HepG2 (cell line): Measurements from ENCODE around the gene BCAS3. TPM values are rescaled to one million over a fixed set of nuclear protein-coding genes. Genes with fewer than 3 reads are reported as not detected.

ENCODE experiments used
- AKAP8 ChIP-seq: sonication (generic); formaldehyde crosslinking; IDR thresholded peaks from 2 replicates; pipeline ENCODE4 v1.5.1; 2020; ENCODE audit warnings: mild to moderate bottlenecking, missing genetic modification reagents
- ARID4A ChIP-seq: sonication (generic); formaldehyde crosslinking; IDR thresholded peaks from 2 replicates; pipeline ENCODE4 v1.5.0; 2020; ENCODE audit warnings: mild to moderate bottlenecking, missing genetic modification reagents, borderline replicate concordance
- ATF5 ChIP-seq: sonication (generic); formaldehyde crosslinking; IDR thresholded peaks from 2 replicates; pipeline ENCODE4 v1.4.0; 2020; ENCODE audit warnings: mild to moderate bottlenecking, low read depth, missing genetic modification reagents
- HHEX ChIP-seq: IDR thresholded peaks from 2 replicates; pipeline ENCODE4 v1.6.1; 2016; ENCODE audit warnings: control low read depth
- HNRNPL ChIP-seq: fragments of 200-400 bp; formaldehyde crosslinking; IDR thresholded peaks from 2 replicates; pipeline ENCODE4 v1.6.1; 2017; ENCODE audit warnings: mild to moderate bottlenecking, low read depth, low read length
- HOXA5 ChIP-seq: sonication (generic); formaldehyde crosslinking; IDR thresholded peaks from 2 replicates; pipeline ENCODE4 v1.4.0; 2020; ENCODE audit warnings: missing genetic modification reagents
- IKZF4 ChIP-seq: sonication (generic); formaldehyde crosslinking; IDR thresholded peaks from 2 replicates; pipeline ENCODE4 v1.5.1; 2020; ENCODE audit warnings: borderline replicate concordance, mild to moderate bottlenecking, low read depth, missing genetic modification reagents; ENCODE audit errors: not compliant biosample characterization
- MYNN ChIP-seq: sonication (generic); formaldehyde crosslinking; IDR thresholded peaks from 2 replicates; pipeline ENCODE4 v1.4.0; 2020; ENCODE audit warnings: mild to moderate bottlenecking, low read depth, missing genetic modification reagents
- NBN ChIP-seq: fragments of 450-650 bp; conservative IDR thresholded peaks from 2 replicates; pipeline ENCODE4 v1.6.1; 2017
- PRDM10 ChIP-seq: sonication (generic); formaldehyde crosslinking; IDR thresholded peaks from 2 replicates; pipeline ENCODE4 v1.4.0; 2020; ENCODE audit warnings: low read depth, missing genetic modification reagents
- RAD51 ChIP-seq: fragments of 450-650 bp; IDR thresholded peaks from 2 replicates; pipeline ENCODE4 v1.6.1; 2016; ENCODE audit warnings: borderline replicate concordance
- SIN3B ChIP-seq: fragments of 150-350 bp; IDR thresholded peaks from 2 replicates; pipeline ENCODE4 v1.6.1; 2014; ENCODE audit warnings: low read length
- TEAD3 ChIP-seq: optimal IDR thresholded peaks from 2 replicates; pipeline ENCODE3; 2016; ENCODE audit warnings: borderline replicate concordance
- TFDP1 ChIP-seq: IDR thresholded peaks from 2 replicates; pipeline ENCODE4 v1.6.1; 2016; ENCODE audit warnings: missing compliant biosample characterization, missing genetic modification reagents, borderline replicate concordance
- ZNF18 ChIP-seq: sonication (generic); formaldehyde crosslinking; IDR thresholded peaks from 2 replicates; pipeline ENCODE4 v1.8.0; 2022; ENCODE audit warnings: mild to moderate bottlenecking, missing genetic modification reagents; ENCODE audit not compliant: insufficient replicate concordance
- ZNF557 ChIP-seq: sonication (generic); formaldehyde crosslinking; IDR thresholded peaks from 2 replicates; pipeline ENCODE4 v1.4.0; 2020; ENCODE audit warnings: missing genetic modification reagents
- polyA plus RNA-seq, 8 experiments: library from polyadenylated mRNA; depleted of rRNA in 3 of 8; stranded (reverse) in 7 of 8; unstranded in 1 of 8; fragments of >200 nt; fragmentation: Illumina TruSeq in 4 of 8; extraction: Trizol in 4 of 8; gene quantifications; 2 replicates each; pipeline versions ENCODE4 v1.2.1 to v1.2.3, GENCODE V29; 2011 to 2016; ENCODE audit warnings: low read depth in 4 of 8, missing spikeins in 1 of 8, mixed read lengths in 1 of 8; ENCODE audit not compliant: insufficient read depth in 1 of 8
- total RNA-seq, 5 experiments: library from RNA; depleted of rRNA; stranded (reverse); fragments of >200 nt; fragmentation: Illumina TruSeq; extraction: Trizol; gene quantifications; 2 replicates each; pipeline ENCODE4 v1.2.3, GENCODE V29; 2016; ENCODE audit warnings: low read depth in 1 of 5

The BCAS3 gene
- total and polyA plus RNA-seq, 2 of the 13 experiments (the other 11 are each of a cell fraction or from before 2014, with no cell fraction given) = 10.7 to 11.2 TPM

GRCh38 chr17:61416540-61417363 is 739.1 kb downstream of the BCAS3 start (continued):
- TF ChIP-seq ARID4A (peak; percentile 49; the same call in 1 of the 2 replicates), TFDP1 (CRISPR knock-in tag) (no peak), HOXA5 (CRISPR knock-in tag) (0 out of 2 replicates have a peak, but pooled peaks have one; percentile 88), HNRNPL (0 out of 2 replicates have a peak, but pooled peaks have one; percentile 14), ATF5 (CRISPR knock-in tag) (no peak), HHEX (CRISPR knock-in tag) (no peak), ZNF18 (CRISPR knock-in tag) (no peak), MYNN (CRISPR knock-in tag) (peak; percentile 41; the same call in 1 of the 2 replicates), AKAP8 (CRISPR knock-in tag) (peak; percentile 69; the same call in 1 of the 2 replicates), SIN3B (no peak), ZNF557 (CRISPR knock-in tag) (no peak), PRDM10 (CRISPR knock-in tag) (no peak), NBN (no peak), RAD51 (no peak), IKZF4 (no peak), TEAD3 (CRISPR knock-in tag) (peak; percentile 8)
